ENCODE results near the gene MYH14.
"Not testable (repeated sequence)": the region's sequence is repeated elsewhere in the genome, so short reads cannot be mapped to it uniquely, and the experiment has no call there.

MYH14 gene

GRCh38 chr19:50230379-50231351, 27.2 kb downstream of the MYH14 start:
- no peak overlapping the region for H3K4me3 ChIP-seq (ENCODE audit: low read length)
- no peak overlapping the region for H3K4me2 ChIP-seq (ENCODE audit: low read length)
- TF ChIP-seq, protein P1, sequence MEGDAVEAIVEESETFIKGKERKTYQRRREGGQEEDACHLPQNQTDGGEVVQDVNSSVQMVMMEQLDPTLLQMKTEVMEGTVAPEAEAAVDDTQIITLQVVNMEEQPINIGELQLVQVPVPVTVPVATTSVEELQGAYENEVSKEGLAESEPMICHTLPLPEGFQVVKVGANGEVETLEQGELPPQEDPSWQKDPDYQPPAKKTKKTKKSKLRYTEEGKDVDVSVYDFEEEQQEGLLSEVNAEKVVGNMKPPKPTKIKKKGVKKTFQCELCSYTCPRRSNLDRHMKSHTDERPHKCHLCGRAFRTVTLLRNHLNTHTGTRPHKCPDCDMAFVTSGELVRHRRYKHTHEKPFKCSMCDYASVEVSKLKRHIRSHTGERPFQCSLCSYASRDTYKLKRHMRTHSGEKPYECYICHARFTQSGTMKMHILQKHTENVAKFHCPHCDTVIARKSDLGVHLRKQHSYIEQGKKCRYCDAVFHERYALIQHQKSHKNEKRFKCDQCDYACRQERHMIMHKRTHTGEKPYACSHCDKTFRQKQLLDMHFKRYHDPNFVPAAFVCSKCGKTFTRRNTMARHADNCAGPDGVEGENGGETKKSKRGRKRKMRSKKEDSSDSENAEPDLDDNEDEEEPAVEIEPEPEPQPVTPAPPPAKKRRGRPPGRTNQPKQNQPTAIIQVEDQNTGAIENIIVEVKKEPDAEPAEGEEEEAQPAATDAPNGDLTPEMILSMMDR (IDR thresholded peaks at IDR 0.05; ENCODE audit: low read depth, low read length): peak; percentile 30
- no peak for TF ChIP-seq EZH2phosphoT487 (IDR thresholded peaks at IDR 0.05; ENCODE audit: low read depth)
- H3K36me3 ChIP-seq (replicated peaks; ENCODE audit: low read depth, low read length): no peaks in the 10 kb centered on the region
- no peaks in the 10 kb centered on the region for H3K79me2 ChIP-seq (ENCODE audit: low read length)
- no peak overlapping the region for H2AFZ ChIP-seq (ENCODE audit: low read depth, low read length)
- peaks cover 15% of the 10 kb centered on the region for H3K27me3 ChIP-seq (ENCODE audit: low read depth, low read length)
- H3K9ac ChIP-seq (ENCODE audit: low read length): no peak overlapping the region
- H3K9me3 ChIP-seq (ENCODE audit: insufficient read depth, low read length): no peaks in the 10 kb centered on the region
- H4K20me1 ChIP-seq (ENCODE audit: insufficient read depth, low read length): no peaks in the 10 kb centered on the region
- H3K27ac ChIP-seq (ENCODE audit: low read length): no peak overlapping the region
- peaks cover 7% of the 10 kb centered on the region; the same call in 1 of the 2 replicates for H3K4me1 ChIP-seq (ENCODE audit: low read length)

DNA sequence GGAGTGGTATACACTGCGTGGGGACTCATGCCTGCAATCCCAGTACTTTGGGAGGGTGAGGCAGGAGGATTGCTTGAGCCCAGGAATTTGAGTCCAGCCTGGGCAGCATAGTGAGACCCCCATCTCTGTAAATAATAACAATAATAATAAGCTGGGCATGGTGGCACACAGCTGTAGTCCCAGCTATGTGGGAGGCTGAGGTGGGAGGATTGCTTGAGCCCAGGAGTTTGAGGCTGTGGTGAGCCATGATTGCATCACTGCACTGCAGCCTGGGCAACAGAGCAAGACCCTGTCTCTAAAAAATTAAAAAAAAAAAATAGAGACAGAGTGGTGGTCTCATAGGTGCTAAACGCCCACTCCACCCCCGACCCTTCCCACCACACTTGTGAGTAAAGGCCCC, 28.0 kb downstream of the MYH14 start:
- H3K4me3 ChIP-seq (ENCODE audit: low read length); H3K27ac ChIP-seq (ENCODE audit: low read length); H2AFZ ChIP-seq (ENCODE audit: low read depth, low read length); H3K9ac ChIP-seq (ENCODE audit: low read length); H3K79me2 ChIP-seq (ENCODE audit: low read length); H3K4me1 ChIP-seq (ENCODE audit: low read length); H3K36me3 ChIP-seq (replicated peaks; ENCODE audit: low read depth, low read length); H4K20me1 ChIP-seq (ENCODE audit: insufficient read depth, low read length); H3K4me2 ChIP-seq (ENCODE audit: low read length); H3K9me3 ChIP-seq (ENCODE audit: insufficient read depth, low read length): not testable (repeated sequence)
- H3K27me3 ChIP-seq (ENCODE audit: low read depth, low read length): peaks cover 15% of the 10 kb centered on the region

- Histone ChIP-seq H3K9me3 (ENCODE audit: insufficient read depth, low read length) (no peaks in the 10 kb centered on the region), H3K27me3 (ENCODE audit: low read depth, low read length) (peaks cover 19% of the 10 kb centered on the region), H3K4me2 (ENCODE audit: low read length) (no peak overlapping the region), H4K20me1 (ENCODE audit: insufficient read depth, low read length) (no peaks in the 10 kb centered on the region), H3K36me3 (replicated peaks; ENCODE audit: low read depth, low read length) (no peaks in the 10 kb centered on the region), H3K27ac (ENCODE audit: low read length) (no peak overlapping the region), H3K4me1 (ENCODE audit: low read length) (peaks cover 7% of the 10 kb centered on the region; the same call in 1 of the 2 replicates), H3K9ac (ENCODE audit: low read length) (no peak overlapping the region), H3K79me2 (ENCODE audit: low read length) (no peaks in the 10 kb centered on the region), H2AFZ (ENCODE audit: low read depth, low read length) (no peak overlapping the region), H3K4me3 (ENCODE audit: low read length) (no peak overlapping the region)
- TF ChIP-seq EZH2phosphoT487 (IDR thresholded peaks at IDR 0.05; ENCODE audit: low read depth): no peak
- TF ChIP-seq, protein P1 (IDR thresholded peaks at IDR 0.05; ENCODE audit: low read depth, low read length): no peak
Measured at GRCh38 chr19:50231821-50232220, 28.4 kb downstream of the MYH14 start.

- Histone ChIP-seq H3K79me2 (ENCODE audit: low read length) (no peaks in the 10 kb centered on the region), H3K4me1 (ENCODE audit: low read length) (peaks cover 10% of the 10 kb centered on the region; the same call in 1 of the 2 replicates), H3K27me3 (ENCODE audit: low read depth, low read length) (peaks cover 19% of the 10 kb centered on the region), H3K9ac (ENCODE audit: low read length) (no peak overlapping the region), H3K4me3 (ENCODE audit: low read length) (no peak overlapping the region), H3K9me3 (ENCODE audit: insufficient read depth, low read length) (no peaks in the 10 kb centered on the region), H4K20me1 (ENCODE audit: insufficient read depth, low read length) (no peaks in the 10 kb centered on the region), H3K4me2 (ENCODE audit: low read length) (no peak overlapping the region), H3K27ac (ENCODE audit: low read length) (no peak overlapping the region), H3K36me3 (replicated peaks; ENCODE audit: low read depth, low read length) (no peaks in the 10 kb centered on the region), H2AFZ (ENCODE audit: low read depth, low read length) (no peak overlapping the region)
- TF ChIP-seq, protein P1 (IDR thresholded peaks at IDR 0.05; ENCODE audit: low read depth, low read length): no peak
- no peak for TF ChIP-seq EZH2phosphoT487 (IDR thresholded peaks at IDR 0.05; ENCODE audit: low read depth)
Measured at GRCh38 chr19:50232600-50232999, 29.2 kb downstream of the MYH14 start.
